Fibroblast of lung (primary cell): Measurements from ENCODE around the gene CCDC106.

Experiments
- CTCF ChIP-seq, 2 donors: IDR thresholded peaks in 1 of 2; conservative IDR thresholded peaks in 1 of 2; 1 replicate in 1 of 2; 2 replicates in 1 of 2; pipeline ENCODE4 v1.5.1; 2011 to 2012; ENCODE audit warnings: low read length in 2 of 2, control low read depth in 1 of 2, inconsistent platforms in 1 of 2, low read depth in 1 of 2, mild to moderate bottlenecking in 1 of 2
- EZH2 ChIP-seq: IDR thresholded peaks from 2 replicates; pipeline ENCODE4 v1.5.1; 2012; ENCODE audit warnings: low read length, control low read depth, mild to moderate bottlenecking; ENCODE audit errors: missing control alignments

DNA sequence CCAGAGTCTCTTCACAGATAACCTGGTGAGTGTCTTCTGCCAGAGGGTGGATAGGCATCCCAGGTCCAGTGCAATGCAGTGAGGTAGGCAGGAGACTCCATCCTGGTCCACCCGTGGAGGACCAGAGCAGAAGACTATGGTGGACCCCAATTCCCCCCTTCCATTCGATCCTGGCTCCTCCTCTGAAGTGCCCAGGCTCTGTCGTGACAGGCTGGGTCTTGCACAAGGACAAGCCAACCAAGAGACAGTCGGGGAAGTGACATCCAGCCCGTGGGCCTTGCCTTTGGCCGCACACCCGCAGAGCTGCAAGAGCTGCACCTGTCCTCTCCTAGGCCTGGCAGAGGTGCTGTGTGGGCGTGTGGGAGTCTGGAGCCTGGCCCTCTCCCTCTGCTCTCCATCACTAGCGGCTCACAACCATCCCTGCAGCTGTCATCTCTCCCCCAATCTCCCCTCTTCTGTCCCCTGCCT is 26.8 kb upstream of the CCDC106 start:
- TF ChIP-seq CTCF (conservative IDR thresholded peaks at IDR 0.05 in 1 of 2, IDR thresholded peaks at IDR 0.05 in 1 of 2; ENCODE audit: low read depth in 1 of 2, low read length in 2 of 2): no peak
- no peak for TF ChIP-seq EZH2
